T-cell (primary cell): Measurements from ENCODE around the gene ASB18. TPM values are rescaled to one million over a fixed set of nuclear protein-coding genes. Genes with fewer than 3 reads are reported as not detected.

Source experiments
- ATAC-seq, 4 experiments: fragments of 200-7000 bp in 3 of 4; fragments of 150-1000 bp in 1 of 4; cut with Tn5 transposase; replicated peaks in 1 of 4; 1 replicate in 3 of 4; 2 replicates in 1 of 4; pipeline ENCODE4 v1.10.0; 2021; ENCODE audit warnings: moderate library complexity in 3 of 4, mild to moderate bottlenecking in 2 of 4, moderate number of reproducible peaks in 1 of 4
- CTCF ChIA-PET, 2 donors: fragments of 300-600 bp; sonication (Branson Sonifier 250); formaldehyde crosslinking; loops; one replicate each; lab custom pipeline; 2022; ENCODE audit warnings: antibody characterized with exemption in 2 of 2; lab: Charles Lee
- POLR2A ChIA-PET, 2 donors: fragments of 300-600 bp; sonication (Branson Sonifier 250); formaldehyde crosslinking; loops; one replicate each; lab custom pipeline; 2022; ENCODE audit warnings: antibody characterized with exemption in 2 of 2; lab: Charles Lee
- DNase-seq, 35 experiments: peaks; one replicate each; pipeline versions ENCODE4 v3.0.0 to v3.0.0-alpha.2; 2013 to 2023
- H3K27ac ChIP-seq: one replicate; pipeline ENCODE4 v1.5.1; 2013; ENCODE audit warnings: low read length
- H3K27me3 ChIP-seq, 2 experiments: replicated peaks in 1 of 2; 1 replicate in 1 of 2; 2 replicates in 1 of 2; pipeline versions ENCODE4 v1.6.1 to v1.7.0; 2013; ENCODE audit warnings: low read length in 1 of 2, mixed read lengths in 1 of 2; ENCODE audit not compliant: control insufficient read depth in 2 of 2, insufficient read depth in 2 of 2; ENCODE audit errors: extremely low read depth in 1 of 2
- H3K36me3 ChIP-seq, 2 donors: 1 replicate in 1 of 2; 2 replicates in 1 of 2; pipeline versions ENCODE4 v1.6.1 to v1.7.0; 2013; ENCODE audit warnings: low read length in 1 of 2; ENCODE audit not compliant: control insufficient read depth in 2 of 2, insufficient read depth in 1 of 2; ENCODE audit errors: extremely low read depth in 1 of 2
- H3K4me1 ChIP-seq, 2 experiments: 1 replicate in 1 of 2; 2 replicates in 1 of 2; pipeline versions ENCODE4 v1.6.1 to v1.7.0; 2013; ENCODE audit warnings: low read length in 2 of 2, mixed read lengths in 1 of 2; ENCODE audit not compliant: insufficient read depth in 2 of 2, control insufficient read depth in 1 of 2; ENCODE audit errors: extremely low read depth in 1 of 2
- H3K4me3 ChIP-seq, 2 donors: 1 replicate in 1 of 2; 2 replicates in 1 of 2; pipeline versions ENCODE4 v1.5.1 to v1.7.0; 2013; ENCODE audit warnings: mild to moderate bottlenecking in 2 of 2, low read length in 1 of 2, moderate library complexity in 1 of 2; ENCODE audit not compliant: control insufficient read depth in 1 of 2; ENCODE audit errors: extremely low read depth in 1 of 2
- H3K9me3 ChIP-seq: 2 replicates; pipeline ENCODE4 v1.7.0; 2013
- H3K27ac Mint-ChIP-seq, 2 donors: one replicate each; pipeline ENCODE4 v1.8.0; 2020 to 2021; ENCODE audit warnings: mild to moderate bottlenecking in 2 of 2, mixed read lengths in 2 of 2
- H3K27me3 Mint-ChIP-seq, 2 donors: one replicate each; pipeline ENCODE4 v1.8.0; 2021 to 2022; ENCODE audit warnings: mixed read lengths in 2 of 2
- H3K36me3 Mint-ChIP-seq: one replicate; pipeline ENCODE4 v1.8.0; 2021; ENCODE audit warnings: mixed read lengths
- H3K4me1 Mint-ChIP-seq, 3 donors: one replicate each; pipeline ENCODE4 v1.8.0; 2020 to 2022; ENCODE audit warnings: mixed read lengths in 3 of 3, mild to moderate bottlenecking in 1 of 3
- H3K4me3 Mint-ChIP-seq, 3 donors: one replicate each; pipeline ENCODE4 v1.8.0; 2020 to 2022; ENCODE audit warnings: mild to moderate bottlenecking in 3 of 3, mixed read lengths in 3 of 3, moderate library complexity in 3 of 3
- H3K9me3 Mint-ChIP-seq, 3 donors: one replicate each; pipeline ENCODE4 v1.8.0; 2020 to 2022; ENCODE audit warnings: mixed read lengths in 3 of 3
- WGBS: methylation state at CpG from one replicate; pipeline ENCODE4 v1.1.5; 2013; ENCODE audit warnings: missing lambda C conversion rate; ENCODE audit not compliant: insufficient coverage; 5-methylcytosine and 5-hydroxymethylcytosine counted together
- total RNA-seq, 35 experiments: library from RNA in 6 of 35; stranded (reverse) in 6 of 35; fragments of 120-200 nt in 1 of 35; gene quantifications; one replicate each; pipeline versions ENCODE4 v1.2.1 to v1.2.4 and lab custom pipeline; 2013 to 2026

Gene ASB18
- total RNA-seq, 5 donors from 2014 or later (not counting 1 experiment from before 2014, with no cell fraction given), result not detected

- H3K9me3 ChIP-seq, result no peaks in the 10 kb centered on the region
- no peak for DNase-seq
- H3K9me3 Mint-ChIP-seq, result peaks cover 5 to 18% (median 14%) of the 10 kb centered on the region in 3 donors
These were observed 106.8 kb downstream of the ASB18 start for GRCh38 chr2:236157366-236157765.

GRCh38 chr2:236156860-236157194, 107.4 kb downstream of the ASB18 start:
- no peaks in the 10 kb centered on the region for H3K36me3 ChIP-seq
- H3K9me3 Mint-ChIP-seq, result peaks cover 5 to 21% (median 15%) of the 10 kb centered on the region in 3 donors
- POLR2A ChIA-PET, result no interaction called here
- H3K27me3 ChIP-seq, result peaks cover 0 to 58% of the 10 kb centered on the region in 2 experiments
- no peak overlapping the region for H3K27ac ChIP-seq
- CTCF ChIA-PET, result no interaction called here
- WGBS, result 66% methylated on average over 2 of the region's 7 CpGs
- H3K27me3 Mint-ChIP-seq, result peaks cover 38 to 54% of the 10 kb centered on the region in 2 donors
- H3K9me3 ChIP-seq, result no peaks in the 10 kb centered on the region
- peaks cover 0 to 2% (median 0%) of the 10 kb centered on the region in 3 donors for H3K4me1 Mint-ChIP-seq
- no peak for ATAC-seq
- no peaks in the 10 kb centered on the region for H3K36me3 Mint-ChIP-seq
- DNase-seq, result no peak
- H3K27ac Mint-ChIP-seq, result no peak overlapping the region
- H3K4me3 ChIP-seq, result no peak overlapping the region
- H3K4me1 ChIP-seq, result no peaks in the 10 kb centered on the region
- H3K4me3 Mint-ChIP-seq, result no peak overlapping the region

More at GRCh38 chr2:236157366-236157765, 106.8 kb downstream of the ASB18 start:
- H3K4me3 ChIP-seq, result no peak overlapping the region
- H3K36me3 ChIP-seq, result no peaks in the 10 kb centered on the region
- Mint-ChIP-seq H3K36me3 (no peaks in the 10 kb centered on the region), H3K4me1 (peaks cover 0 to 2% (median 0%) of the 10 kb centered on the region in 3 donors), H3K27me3 (peaks cover 43 to 60% of the 10 kb centered on the region in 2 donors), H3K4me3 (no peak overlapping the region), H3K27ac (no peak overlapping the region)
- 100% methylated on average over 3 of the region's 6 CpGs for WGBS
- no peak for ATAC-seq
- peaks cover 0 to 63% of the 10 kb centered on the region in 2 experiments for H3K27me3 ChIP-seq
- no peak overlapping the region for H3K27ac ChIP-seq
- no peaks in the 10 kb centered on the region for H3K4me1 ChIP-seq
- ChIA-PET CTCF (no interaction called here), POLR2A (no interaction called here)

- no peaks in the 10 kb centered on the region for H3K36me3 ChIP-seq
- no peak overlapping the region for H3K4me3 Mint-ChIP-seq
- DNase-seq (no peak), ATAC-seq (no peak)
- H3K9me3 ChIP-seq, result no peaks in the 10 kb centered on the region
- no peaks in the 10 kb centered on the region for H3K36me3 Mint-ChIP-seq
- CTCF ChIA-PET, result no interaction called here
- H3K4me1 Mint-ChIP-seq, result peaks cover 0 to 2% (median 0%) of the 10 kb centered on the region in 3 donors
- no peak overlapping the region for H3K27ac ChIP-seq
- H3K27me3 Mint-ChIP-seq, result peaks cover 37 to 49% of the 10 kb centered on the region in 2 donors
- POLR2A ChIA-PET, result no interaction called here
- WGBS, result 82% methylated on average over 16 of the region's 16 CpGs
- peaks cover 0 to 52% of the 10 kb centered on the region in 2 experiments for H3K27me3 ChIP-seq
- no peak overlapping the region for H3K4me3 ChIP-seq
- H3K4me1 ChIP-seq, result no peaks in the 10 kb centered on the region
- no peak overlapping the region for H3K27ac Mint-ChIP-seq
- peaks cover 5 to 21% (median 15%) of the 10 kb centered on the region in 3 donors for H3K9me3 Mint-ChIP-seq
These were observed 107.9 kb downstream of the ASB18 start for GRCh38 chr2:236156095-236156859.

GRCh38 chr2:236155406-236155805, 108.8 kb downstream of the ASB18 start:
- Mint-ChIP-seq H3K27ac (no peak overlapping the region), H3K9me3 (peaks cover 5 to 24% (median 21%) of the 10 kb centered on the region in 3 donors), H3K4me1 (peaks cover 0 to 2% (median 0%) of the 10 kb centered on the region in 3 donors), H3K36me3 (no peaks in the 10 kb centered on the region), H3K4me3 (no peak overlapping the region), H3K27me3 (peaks cover 37 to 41% of the 10 kb centered on the region in 2 donors)
- Histone ChIP-seq H3K27ac (no peak overlapping the region), H3K27me3 (peaks cover 0 to 44% of the 10 kb centered on the region in 2 experiments), H3K4me3 (no peak overlapping the region), H3K4me1 (no peaks in the 10 kb centered on the region), H3K36me3 (no peaks in the 10 kb centered on the region), H3K9me3 (no peaks in the 10 kb centered on the region)
- ChIA-PET POLR2A (no interaction called here), CTCF (no interaction called here)
- no CpG with 5 or more reads among the region's 3 CpGs for WGBS
- DNase-seq (peak in 1 of 35 experiments; percentile 5), ATAC-seq (no peak)

- H3K27me3 ChIP-seq, result peaks cover 0 to 22% of the 10 kb centered on the region in 2 experiments
- DNase-seq (no peak), ATAC-seq (no peak)
- Mint-ChIP-seq H3K9me3 (peaks cover 3 to 6% (median 3%) of the 10 kb centered on the region in 3 donors), H3K36me3 (no peaks in the 10 kb centered on the region), H3K4me3 (no peak overlapping the region), H3K27ac (no peak overlapping the region), H3K4me1 (no peaks in the 10 kb centered on the region), H3K27me3 (peaks cover 21 to 27% of the 10 kb centered on the region in 2 donors)
- no peaks in the 10 kb centered on the region for H3K4me1 ChIP-seq
- no peak overlapping the region for H3K27ac ChIP-seq
- POLR2A ChIA-PET, result no interaction called here
- CTCF ChIA-PET, result interaction anchor here in 1 of 2 donors (0.7 kb wide), 1 partner anchor 432 kb away, joined by 6 read pairs; no protein-coding TSS in a partner anchor
- no peaks in the 10 kb centered on the region for H3K36me3 ChIP-seq
- WGBS, result no CpG with 5 or more reads among the region's 7 CpGs
- no peak overlapping the region for H3K4me3 ChIP-seq
- no peaks in the 10 kb centered on the region for H3K9me3 ChIP-seq
These were observed 117.8 kb downstream of the ASB18 start for GRCh38 chr2:236146436-236146835.

GRCh38 chr2:236143811-236144210, 120.4 kb downstream of the ASB18 start:
- H3K27ac ChIP-seq, result no peak overlapping the region
- no peaks in the 10 kb centered on the region for H3K36me3 Mint-ChIP-seq
- H3K4me1 Mint-ChIP-seq, result no peaks in the 10 kb centered on the region
- H3K4me3 Mint-ChIP-seq, result no peak overlapping the region
- H3K4me3 ChIP-seq, result no peak overlapping the region
- peaks cover 26 to 28% of the 10 kb centered on the region in 2 donors for H3K27me3 Mint-ChIP-seq
- H3K4me1 ChIP-seq, result no peaks in the 10 kb centered on the region
- 81% methylated on average over 5 of the region's 10 CpGs for WGBS
- no peaks in the 10 kb centered on the region for H3K9me3 ChIP-seq
- DNase-seq (no peak), ATAC-seq (no peak)
- peaks cover 0 to 18% of the 10 kb centered on the region in 2 experiments for H3K27me3 ChIP-seq
- no peak overlapping the region for H3K27ac Mint-ChIP-seq
- H3K9me3 Mint-ChIP-seq, result peaks cover 0 to 3% (median 0%) of the 10 kb centered on the region in 3 donors
- POLR2A ChIA-PET, result no interaction called here
- no peaks in the 10 kb centered on the region for H3K36me3 ChIP-seq
- CTCF ChIA-PET, result no interaction called here
